Left cardiac atrium (tissue), 4 donors: Measurements from ENCODE around the gene LRRC8E. TPM values are rescaled to one million over a fixed set of nuclear protein-coding genes. Genes with fewer than 3 reads are reported as not detected.
A peak's percentile ranks its signal among the peaks of the same experiment; 100 is the strongest.
"Not testable (repeated sequence)": the region's sequence is repeated elsewhere in the genome, so short reads cannot be mapped to it uniquely, and the experiment has no call there.

Source experiments
- ATAC-seq, 2 donors: fragments of 200-7000 bp; cut with Tn5 transposase; one replicate each; pipeline ENCODE4 v1.9.1; 2020; ENCODE audit warnings: mild to moderate bottlenecking in 2 of 2, moderate library complexity in 2 of 2
- DNase-seq: peaks from one replicate; pipeline ENCODE4 v3.0.0-alpha.2; 2020
- intact Hi-C, 2 donors: fragments of 100-400 bp; cut with DNase I; formaldehyde crosslinking; loops; one replicate each; pipeline versions ENCODE4 v1.14.1 to v1.15.1; 2022 to 2023
- total RNA-seq, 2 donors: library from RNA; stranded (reverse); fragmentation: NEBNext Ultra II Directional; extraction: Animal tissue kit (Norgen Biotek cat#: 25700); gene quantifications; one replicate each; pipeline ENCODE4 v1.2.1, GENCODE V29; 2021
- donor health status: DM: no; HTN: yes; CAD: no.
- donor health status: DM: no; HTN: yes; CAD: no; lungs with severe emphysema.
- donor health status: DM: yes; HTN: yes; CAD: no.
- donor health status: Dilated cardiomyopathy.

LRRC8E gene
- total RNA-seq, 2 donors from 2014 or later, result 0.88 to 1.7 TPM

GRCh38 chr19:7914598-7915045 lies 26.3 kb downstream of the LRRC8E start, which contains the start of gene TGFBR3L:
Gene TGFBR3L (plus strand): TSS chr19:7914830.
- ATAC-seq (no peak), DNase-seq (no peak)
- intact Hi-C loops, result no loop called here

DNA sequence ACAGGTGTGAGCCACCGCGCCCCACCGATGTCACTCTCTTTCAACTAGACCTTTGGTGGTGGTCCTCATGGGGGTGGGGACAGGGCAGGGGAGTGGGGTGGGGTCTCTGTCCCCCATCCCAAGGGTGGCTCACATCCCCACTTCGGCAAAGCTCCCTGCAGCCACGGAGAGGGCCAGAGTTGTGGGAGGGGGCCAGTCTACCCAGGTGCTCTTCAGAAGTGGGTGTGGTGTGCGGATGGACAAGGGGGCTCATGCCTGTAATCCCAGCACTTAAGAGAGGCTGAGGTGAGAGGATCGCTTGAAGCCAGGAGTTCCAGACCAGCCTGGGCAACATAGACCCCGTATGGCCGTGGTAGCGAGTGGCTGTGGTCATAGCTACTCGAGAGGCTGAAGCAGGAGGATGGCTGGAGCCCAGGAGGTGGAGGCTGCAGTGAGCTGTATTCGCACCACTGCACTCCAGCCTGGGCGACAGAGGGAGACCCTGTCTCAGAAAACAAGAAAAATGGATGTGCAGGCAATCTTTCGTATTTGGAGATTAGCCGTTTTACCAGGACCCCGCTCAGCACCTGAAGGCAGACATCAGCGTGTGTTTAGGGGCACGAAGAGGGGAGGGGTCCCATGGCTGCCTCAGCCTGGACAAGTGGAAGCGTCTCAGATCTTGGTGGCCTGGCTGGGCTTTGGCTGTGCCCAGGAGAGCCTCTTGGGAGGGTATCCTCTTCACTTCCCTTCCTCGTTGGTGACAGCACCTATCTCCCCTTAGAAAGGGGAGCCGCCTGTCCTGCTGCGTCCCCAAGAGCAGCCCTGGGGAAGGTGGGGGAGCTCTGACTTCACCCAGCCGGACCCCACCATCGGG lies 27.2 kb downstream of the LRRC8E start:
- intact Hi-C loops, result no loop called here
- ATAC-seq (no peak), DNase-seq (no peak)

DNA sequence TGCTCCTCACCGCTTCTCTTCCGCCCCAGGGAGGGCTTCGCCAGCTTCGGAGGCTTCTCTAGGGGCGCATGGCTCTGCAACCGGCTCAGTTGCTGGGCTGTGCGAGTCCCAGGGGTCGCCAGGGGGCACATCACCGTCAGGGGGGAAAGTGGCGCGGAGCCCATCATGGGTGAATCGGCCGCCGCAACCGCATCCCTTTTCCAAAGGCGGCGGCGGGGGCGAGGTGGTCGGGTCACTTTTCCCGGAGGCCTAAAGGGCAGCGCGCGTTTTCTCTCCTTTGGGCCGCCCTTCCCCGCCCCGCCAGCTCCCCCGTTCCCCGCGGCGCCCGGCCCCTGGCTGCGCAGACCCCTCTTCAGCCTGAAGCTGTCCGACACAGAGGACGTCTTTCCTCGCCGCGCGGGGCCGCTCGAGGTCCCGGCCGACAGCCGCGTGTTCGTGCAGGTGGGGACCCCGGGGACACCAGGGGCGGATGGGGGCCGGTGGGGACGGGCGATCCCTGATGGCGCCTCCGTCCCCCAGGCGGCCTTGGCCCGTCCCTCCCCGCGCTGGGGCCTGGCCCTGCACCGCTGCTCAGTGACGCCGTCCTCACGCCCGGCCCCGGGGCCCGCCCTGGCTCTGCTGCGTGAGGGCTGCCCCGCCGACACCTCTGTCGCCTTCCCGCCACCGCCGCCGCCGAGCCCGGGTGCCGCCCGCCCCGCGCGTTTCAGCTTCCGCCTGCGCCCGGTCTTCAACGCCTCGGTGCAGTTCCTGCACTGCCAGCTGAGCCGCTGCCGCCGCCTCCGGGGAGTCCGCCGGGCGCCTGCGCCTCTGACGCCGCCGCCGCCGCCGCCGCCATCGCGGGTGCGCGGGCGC lies 28.0 kb downstream of the LRRC8E start:
- no peak for ATAC-seq
- no peak for DNase-seq
- intact Hi-C loops, result no loop called here

DNA sequence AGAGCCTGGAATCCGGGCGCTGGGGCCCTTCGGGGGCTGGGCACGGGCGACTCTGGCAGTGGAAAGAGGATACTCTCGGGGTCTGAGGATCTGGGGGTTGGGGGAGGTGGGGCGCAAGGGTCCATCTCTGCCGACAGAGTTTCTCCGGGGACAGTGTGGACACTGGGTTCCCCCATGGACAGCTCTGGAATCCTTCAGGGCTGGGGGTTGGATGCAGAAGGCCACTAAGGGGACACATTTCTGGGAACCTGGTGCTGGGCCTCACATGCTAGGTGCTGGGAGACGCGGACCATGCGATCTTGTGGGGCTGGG lies 28.6 kb downstream of the LRRC8E start:
- intact Hi-C loops, result no loop called here
- no peak for DNase-seq
- no peak for ATAC-seq

GRCh38 chr19:7917267-7918061 lies 29.2 kb downstream of the LRRC8E start:
- peak; percentile 1 to 14 for ATAC-seq
- intact Hi-C loops, result no loop called here
- no peak for DNase-seq

- intact Hi-C loops, ATAC-seq, DNase-seq: not testable (repeated sequence)
Measured at GRCh38 chr19:7918062-7918614, 29.8 kb downstream of the LRRC8E start.

GRCh38 chr19:7918615-7919421 lies 30.5 kb downstream of the LRRC8E start:
- ATAC-seq (no peak), DNase-seq (no peak)
- intact Hi-C loops, result no loop called here

GRCh38 chr19:7919610-7920518 lies 31.6 kb downstream of the LRRC8E start, which contains the start of gene SNAPC2:
Gene SNAPC2 (plus strand): TSS chr19:7920338. CDS start chr19:7920367, 29 bp downstream.
- intact Hi-C loops, result no loop called here
- DNase-seq, result peak; percentile 98
- peak; percentile 73 to 76 for ATAC-seq

GRCh38 chr19:7920519-7921301 lies 32.4 kb downstream of the LRRC8E start:
- ATAC-seq, result peak; percentile 88
- peak; percentile 100 for DNase-seq
- intact Hi-C loops, result no loop called here

DNA sequence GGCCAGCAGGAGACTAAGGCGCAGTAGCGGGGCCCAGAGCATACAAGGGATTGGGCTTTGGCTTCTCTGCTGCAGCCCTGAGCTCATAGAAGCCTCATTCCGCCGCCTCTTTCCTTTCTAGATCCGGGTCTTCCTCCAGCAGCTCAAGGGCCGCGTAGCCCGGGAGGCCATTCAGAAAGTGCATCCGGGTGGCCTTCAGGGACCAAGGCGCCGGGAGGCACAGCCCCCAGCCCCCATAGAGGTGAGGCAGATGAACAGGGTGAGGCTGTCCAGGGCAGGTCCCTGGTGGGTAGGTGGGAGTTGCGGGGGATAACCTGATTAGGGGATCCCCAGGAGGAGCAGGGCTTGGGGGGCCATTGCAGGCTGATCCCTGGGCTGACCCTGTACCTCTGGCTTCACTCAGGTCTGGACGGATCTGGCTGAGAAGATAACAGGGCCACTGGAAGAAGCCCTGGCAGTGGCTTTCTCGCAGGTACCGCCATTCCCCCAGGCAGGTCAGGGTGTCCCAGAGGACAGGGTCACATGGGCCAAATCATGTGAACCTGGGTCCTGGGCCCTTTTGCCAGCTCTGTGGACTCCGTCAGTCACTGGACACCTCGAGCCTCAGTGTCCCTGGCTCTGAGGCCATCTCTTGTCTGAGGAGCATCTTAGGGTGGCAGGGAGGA lies 33.1 kb downstream of the LRRC8E start:
- intact Hi-C loops, result no loop called here
- DNase-seq (no peak), ATAC-seq (no peak)

DNA sequence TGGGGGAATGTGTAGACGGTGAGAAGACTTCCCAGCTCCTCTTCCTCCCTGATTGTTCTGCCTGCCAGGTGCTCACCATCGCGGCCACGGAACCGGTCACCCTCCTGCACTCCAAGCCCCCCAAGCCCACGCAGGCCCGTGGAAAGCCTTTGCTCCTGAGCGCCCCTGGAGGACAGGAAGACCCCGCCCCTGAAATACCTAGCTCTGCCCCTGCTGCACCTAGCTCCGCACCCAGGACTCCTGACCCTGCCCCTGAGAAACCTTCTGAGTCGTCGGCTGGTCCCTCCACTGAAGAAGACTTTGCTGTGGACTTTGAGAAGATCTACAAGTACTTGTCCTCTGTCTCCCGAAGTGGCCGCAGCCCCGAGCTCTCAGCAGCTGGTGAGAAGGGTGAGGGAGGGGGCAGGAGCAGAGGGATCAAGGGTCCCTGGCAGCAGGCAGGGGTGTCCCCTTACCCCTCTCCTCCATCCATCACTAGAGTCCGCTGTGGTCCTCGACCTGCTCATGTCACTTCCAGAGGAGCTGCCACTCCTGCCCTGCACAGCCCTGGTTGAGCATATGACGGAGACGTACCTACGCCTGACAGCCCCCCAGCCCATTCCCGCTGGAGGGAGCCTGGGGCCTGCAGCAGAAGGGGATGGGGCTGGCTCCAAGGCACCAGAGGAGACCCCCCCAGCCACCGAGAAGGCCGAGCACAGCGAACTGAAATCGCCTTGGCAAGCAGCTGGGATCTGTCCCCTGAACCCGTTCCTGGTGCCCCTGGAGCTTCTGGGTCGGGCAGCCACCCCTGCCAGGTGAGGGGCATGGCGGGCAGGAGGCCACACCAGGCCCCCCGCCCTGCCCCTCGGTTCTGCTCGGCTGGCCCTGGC lies 33.9 kb downstream of the LRRC8E start:
- DNase-seq, result no peak
- no peak for ATAC-seq
- intact Hi-C loops, result no loop called here

GRCh38 chr19:7922836-7923195 lies 34.5 kb downstream of the LRRC8E start:
- no peak for ATAC-seq
- DNase-seq, result no peak
- intact Hi-C loops, result no loop called here

DNA sequence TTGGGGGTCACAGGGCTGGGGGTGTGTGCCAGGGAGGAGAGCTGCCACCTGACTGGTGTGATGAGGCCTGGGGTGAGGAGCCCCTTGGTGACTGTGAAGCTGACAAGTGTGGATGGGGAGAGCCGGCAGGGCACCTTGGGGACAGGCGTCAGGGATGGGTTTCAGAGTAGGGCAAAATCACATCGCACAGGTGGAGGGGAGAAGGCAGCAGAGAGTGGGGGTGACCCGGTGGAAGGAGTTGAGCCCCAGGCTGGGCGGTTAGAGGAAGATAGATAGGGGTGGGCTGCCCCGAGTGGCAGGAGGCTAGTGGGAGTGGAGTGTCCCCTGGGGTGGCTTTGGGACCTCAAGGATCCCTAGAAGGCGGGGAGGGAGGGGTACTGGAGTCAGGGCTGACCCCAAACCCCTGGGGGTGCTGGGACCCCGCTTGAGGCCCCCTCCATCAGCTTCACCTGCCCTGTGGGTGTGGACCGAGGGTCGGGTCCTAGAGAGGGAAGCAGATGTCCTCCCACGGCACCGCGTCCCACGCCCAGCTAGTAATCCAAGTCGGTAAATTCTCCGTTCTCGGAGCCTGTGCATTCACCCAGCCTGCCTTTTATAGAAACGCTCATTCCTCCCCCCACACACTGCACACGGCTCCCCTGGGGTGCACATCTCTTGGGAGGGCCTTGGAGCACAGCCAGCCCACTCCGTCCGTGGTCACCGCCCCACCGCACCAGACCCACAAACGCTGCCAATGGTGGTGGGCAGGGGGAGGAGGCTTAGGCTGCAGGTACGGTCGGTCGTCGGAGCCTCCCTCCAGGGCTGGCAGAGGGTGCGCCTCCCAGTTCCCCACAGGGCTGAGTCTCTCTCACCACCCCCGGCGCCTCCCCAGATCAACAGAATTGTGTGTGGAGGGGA lies 35.2 kb downstream of the LRRC8E start:
- ATAC-seq (no peak), DNase-seq (no peak)
- intact Hi-C loops, result no loop called here

DNA sequence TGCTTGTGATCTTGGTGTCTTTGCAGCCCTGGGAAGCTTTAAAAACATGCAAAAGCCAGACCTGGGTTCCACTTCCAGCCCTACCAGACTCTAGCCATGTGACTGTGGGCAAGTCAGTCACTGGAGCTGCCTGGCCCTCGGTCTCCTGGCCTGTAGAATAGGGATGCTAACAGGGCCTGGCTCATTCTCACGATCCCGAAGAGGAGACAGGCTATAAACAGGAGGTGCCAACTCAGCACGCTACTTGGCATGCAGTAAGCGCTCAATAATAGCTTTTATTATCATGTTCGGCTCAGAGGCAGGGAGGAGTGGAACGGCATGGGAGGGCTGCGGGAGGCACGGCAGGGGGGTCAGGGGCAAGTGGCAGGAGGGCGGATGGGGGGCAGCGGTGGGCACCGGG lies 35.9 kb downstream of the LRRC8E start:
- intact Hi-C loops, result no loop called here
- ATAC-seq (no peak), DNase-seq (no peak)
